GM12865 (cell line): ENCODE measurements around the gene ASCL3.

Experiments
- DNase-seq: peaks from one replicate; pipeline ENCODE4 v3.0.0; 2010; ENCODE audit warnings: low read depth
- H3K4me3 ChIP-seq: 2 replicates; pipeline ENCODE4 v1.5.1; 2011; ENCODE audit warnings: mild to moderate bottlenecking, low read depth, low read length, control low read depth
- CTCF ChIP-seq: IDR thresholded peaks from 2 replicates; pipeline ENCODE4 v1.5.1; 2011; ENCODE audit warnings: low read length, control low read depth, low read depth, inconsistent platforms; ENCODE audit not compliant: insufficient read depth; ENCODE audit errors: missing control alignments

ASCL3 gene

GRCh38 chr11:8963569-8964323 lies 20.9 kb upstream of the ASCL3 start:
- peak; percentile 85 for DNase-seq
- TF ChIP-seq CTCF: no peak
- peak overlapping the region; percentile 73 for H3K4me3 ChIP-seq

- peak overlapping the region; percentile 73 for H3K4me3 ChIP-seq
- no peak for TF ChIP-seq CTCF
- DNase-seq: no peak
These were observed 20.0 kb upstream of the ASCL3 start for GRCh38 chr11:8962841-8963240.

GRCh38 chr11:8961401-8961800 lies 18.6 kb upstream of the ASCL3 start:
- no peak for TF ChIP-seq CTCF
- H3K4me3 ChIP-seq: no peak overlapping the region
- no peak for DNase-seq

GRCh38 chr11:8959546-8960166 lies 16.8 kb upstream of the ASCL3 start:
- TF ChIP-seq CTCF: peak; percentile 67
- H3K4me3 ChIP-seq: no peak overlapping the region
- DNase-seq: peak; percentile 87

- DNase-seq: no peak
- no peak for TF ChIP-seq CTCF
- no peak overlapping the region for H3K4me3 ChIP-seq
These were observed 14.0 kb upstream of the ASCL3 start for GRCh38 chr11:8956860-8957259.

- no peak for TF ChIP-seq CTCF
- no peak for DNase-seq
- H3K4me3 ChIP-seq: no peak overlapping the region
These were observed 6.1 kb upstream of the ASCL3 start for GRCh38 chr11:8948886-8949285.
